Karpas-422 (cell line): Measurements from ENCODE around the gene TMEM231. TPM values are rescaled to one million over a fixed set of nuclear protein-coding genes. Genes with fewer than 3 reads are reported as not detected.
"Not testable (repeated sequence)": the region's sequence is repeated elsewhere in the genome, so short reads cannot be mapped to it uniquely, and the experiment has no call there.

Source experiments
- DNase-seq: peaks from one replicate; pipeline ENCODE4 v3.0.0-alpha.2; 2015
- H2AFZ ChIP-seq: fragments of 200-600 bp; sonication (generic); 2 replicates; pipeline ENCODE4 v1.6.1; 2014; ENCODE audit warnings: antibody characterized with exemption, low read length, mixed read lengths
- H3K27ac ChIP-seq: fragments of 200-600 bp; sonication (generic); 2 replicates; pipeline ENCODE4 v1.5.1; 2014; ENCODE audit warnings: mild to moderate bottlenecking, low read length, moderate library complexity
- H3K27me3 ChIP-seq: fragments of 200-600 bp; sonication (generic); 2 replicates; pipeline ENCODE4 v1.6.1; 2014; ENCODE audit warnings: low read length, mixed read lengths
- H3K36me3 ChIP-seq: fragments of 200-600 bp; sonication (generic); 2 replicates; pipeline ENCODE4 v1.6.1; 2014; ENCODE audit warnings: low read length, mixed read lengths; ENCODE audit not compliant: insufficient read depth
- H3K4me1 ChIP-seq: fragments of 200-600 bp; sonication (generic); 2 replicates; pipeline ENCODE4 v1.6.1; 2014; ENCODE audit warnings: mild to moderate bottlenecking, low read length, mixed read lengths
- H3K4me2 ChIP-seq: fragments of 200-600 bp; sonication (generic); 2 replicates; pipeline ENCODE4 v1.6.1; 2014; ENCODE audit warnings: low read length, low read depth, mild to moderate bottlenecking; ENCODE audit not compliant: poor library complexity, severe bottlenecking
- H3K4me3 ChIP-seq: fragments of 200-600 bp; sonication (generic); 2 replicates; pipeline ENCODE4 v1.5.1; 2014; ENCODE audit warnings: mild to moderate bottlenecking, antibody characterized with exemption, low read length, mixed read lengths
- H3K79me2 ChIP-seq: fragments of 200-600 bp; sonication (generic); 2 replicates; pipeline ENCODE4 v1.6.1; 2014; ENCODE audit warnings: mild to moderate bottlenecking, low read length, mixed read lengths
- H3K9ac ChIP-seq: fragments of 200-600 bp; sonication (generic); 2 replicates; pipeline ENCODE4 v1.6.0; 2014; ENCODE audit warnings: low read length
- H3K9me2 ChIP-seq: fragments of 200-600 bp; sonication (generic), shearing (Covaris generic); replicated peaks from 2 replicates; pipeline ENCODE4 v1.6.0; 2014; ENCODE audit warnings: mild to moderate bottlenecking, low read length, moderate library complexity; ENCODE audit not compliant: insufficient read depth
- H3K9me3 ChIP-seq: fragments of 300-700, 200-600 bp; sonication (generic); 2 replicates; pipeline ENCODE4 v1.6.1; 2014; ENCODE audit warnings: low read length, mixed read lengths
- H4K20me1 ChIP-seq: fragments of 200-600 bp; sonication (generic); 2 replicates; pipeline ENCODE4 v1.6.1; 2014; ENCODE audit warnings: mild to moderate bottlenecking, antibody characterized with exemption, low read length, low read depth; ENCODE audit not compliant: insufficient read depth
- total RNA-seq: library from RNA; depleted of rRNA; stranded (reverse); fragments of >200 nt; shearing (Covaris generic); gene quantifications from 2 replicates; pipeline ENCODE4 v1.2.3, GENCODE V29; 2014; ENCODE audit warnings: low replicate concordance

TMEM231 gene
- total RNA-seq, 1 experiment from 2014 or later: 31.2 TPM

- H4K20me1 ChIP-seq, H3K9me2 ChIP-seq, H2AFZ ChIP-seq, H3K79me2 ChIP-seq, H3K27ac ChIP-seq, H3K4me3 ChIP-seq, H3K4me1 ChIP-seq, DNase-seq, H3K27me3 ChIP-seq, H3K4me2 ChIP-seq, H3K9ac ChIP-seq, H3K9me3 ChIP-seq: not testable (repeated sequence)
- peaks cover 11% of the 10 kb centered on the region; the same call in 1 of the 2 replicates for H3K36me3 ChIP-seq
Observed at GRCh38 chr16:75545879-75546278, 10.2 kb downstream of the TMEM231 start.

- H3K4me1 ChIP-seq, H3K27ac ChIP-seq, H3K27me3 ChIP-seq, H2AFZ ChIP-seq, H3K9ac ChIP-seq, DNase-seq, H4K20me1 ChIP-seq, H3K79me2 ChIP-seq, H3K4me2 ChIP-seq, H3K9me3 ChIP-seq, H3K36me3 ChIP-seq, H3K4me3 ChIP-seq, H3K9me2 ChIP-seq: not testable (repeated sequence)
Observed at GRCh38 chr16:75542462-75542861, 13.6 kb downstream of the TMEM231 start.

GRCh38 chr16:75541236-75541635 is 14.8 kb downstream of the TMEM231 start:
- no peak overlapping the region for H3K4me3 ChIP-seq
- no peaks in the 10 kb centered on the region for H3K79me2 ChIP-seq
- no peak overlapping the region for H2AFZ ChIP-seq
- H3K9me3 ChIP-seq: no peaks in the 10 kb centered on the region
- no peaks in the 10 kb centered on the region for H3K9me2 ChIP-seq
- H3K27me3 ChIP-seq: no peaks in the 10 kb centered on the region
- H4K20me1 ChIP-seq: no peaks in the 10 kb centered on the region
- H3K4me2 ChIP-seq: no peak overlapping the region
- H3K27ac ChIP-seq: no peak overlapping the region
- peaks cover 6% of the 10 kb centered on the region; the same call in 1 of the 2 replicates for H3K36me3 ChIP-seq
- DNase-seq: no peak
- no peaks in the 10 kb centered on the region for H3K4me1 ChIP-seq
- no peak overlapping the region for H3K9ac ChIP-seq

GRCh38 chr16:75538882-75539565 is 17.0 kb downstream of the TMEM231 start:
- not testable (repeated sequence) for H3K27ac ChIP-seq, H3K79me2 ChIP-seq, DNase-seq

GRCh38 chr16:75537776-75538175 is 18.3 kb downstream of the TMEM231 start:
- Histone ChIP-seq H3K4me2 (no peak overlapping the region), H3K9me3 (no peaks in the 10 kb centered on the region), H3K9ac (no peak overlapping the region), H3K79me2 (no peaks in the 10 kb centered on the region), H3K27me3 (no peaks in the 10 kb centered on the region), H2AFZ (no peak overlapping the region), H3K4me1 (no peaks in the 10 kb centered on the region), H3K36me3 (no peaks in the 10 kb centered on the region), H4K20me1 (no peaks in the 10 kb centered on the region), H3K9me2 (no peaks in the 10 kb centered on the region), H3K4me3 (no peak overlapping the region), H3K27ac (no peak overlapping the region)
- no peak for DNase-seq

More at GRCh38 chr16:75538882-75539565, 17.0 kb downstream of the TMEM231 start:
- H3K9me2 ChIP-seq, H3K9ac ChIP-seq, H4K20me1 ChIP-seq, H3K9me3 ChIP-seq, H3K4me2 ChIP-seq, H3K36me3 ChIP-seq, H2AFZ ChIP-seq, H3K4me3 ChIP-seq, H3K4me1 ChIP-seq, H3K27me3 ChIP-seq: not testable (repeated sequence)

GRCh38 chr16:75535901-75536300 is 20.2 kb downstream of the TMEM231 start, which contains the start of gene CHST5:
CHST5 (minus strand) TSS chr16:75536108; CDS start chr16:75530384, 5,724 bp downstream.
- no peak within 1 kb of the TSS for H3K9ac ChIP-seq
- no peaks in the 10 kb centered on the region for H3K36me3 ChIP-seq
- no peaks in the 10 kb centered on the region for H3K27me3 ChIP-seq
- H4K20me1 ChIP-seq: no peaks in the 10 kb centered on the region
- no peaks in the 10 kb centered on the region for H3K79me2 ChIP-seq
- H3K9me2 ChIP-seq: no peaks in the 10 kb centered on the region
- no peaks in the 10 kb centered on the region for H3K9me3 ChIP-seq
- H3K4me2 ChIP-seq: no peak within 1 kb of the TSS
- H3K4me1 ChIP-seq: no peaks in the 10 kb centered on the region
- no peak within 1 kb of the TSS for H2AFZ ChIP-seq
- DNase-seq: no peak
- H3K4me3 ChIP-seq: no peak within 1 kb of the TSS
- no peak within 1 kb of the TSS for H3K27ac ChIP-seq

- no peak overlapping the region for H3K4me2 ChIP-seq
- H3K9ac ChIP-seq: no peak overlapping the region
Observed at GRCh38 chr16:75535211-75535843, 20.7 kb downstream of the TMEM231 start.

GRCh38 chr16:75534560-75535205 is 21.4 kb downstream of the TMEM231 start:
- H3K79me2 ChIP-seq: no peaks in the 10 kb centered on the region
- no peaks in the 10 kb centered on the region for H4K20me1 ChIP-seq
- H3K9me2 ChIP-seq: no peaks in the 10 kb centered on the region
- DNase-seq: no peak
- H3K9ac ChIP-seq: no peak overlapping the region
- H3K4me3 ChIP-seq: no peak overlapping the region
- H3K36me3 ChIP-seq: no peaks in the 10 kb centered on the region
- no peaks in the 10 kb centered on the region for H3K27me3 ChIP-seq
- no peak overlapping the region for H3K27ac ChIP-seq
- H3K4me2 ChIP-seq: no peak overlapping the region
- H3K4me1 ChIP-seq: no peaks in the 10 kb centered on the region
- no peak overlapping the region for H2AFZ ChIP-seq
- no peaks in the 10 kb centered on the region for H3K9me3 ChIP-seq

More at GRCh38 chr16:75535211-75535843, 20.7 kb downstream of the TMEM231 start:
- no peaks in the 10 kb centered on the region for H4K20me1 ChIP-seq
- H3K4me1 ChIP-seq: no peaks in the 10 kb centered on the region
- H3K9me3 ChIP-seq: no peaks in the 10 kb centered on the region
- H3K27me3 ChIP-seq: no peaks in the 10 kb centered on the region
- no peak overlapping the region for H2AFZ ChIP-seq
- H3K36me3 ChIP-seq: no peaks in the 10 kb centered on the region
- H3K9me2 ChIP-seq: no peaks in the 10 kb centered on the region
- DNase-seq: no peak
- H3K79me2 ChIP-seq: no peaks in the 10 kb centered on the region
- H3K4me3 ChIP-seq: no peak overlapping the region
- H3K27ac ChIP-seq: no peak overlapping the region
